HG02678 (cell line): ENCODE data around the gene KCNQ1.

Experiments
- ATAC-seq: cut with Tn5 transposase; IDR thresholded peaks from one replicate; pipeline ENCODE4 v1.9.1; 2021; ENCODE audit warnings: mild to moderate bottlenecking, moderate library complexity; ENCODE audit not compliant: unreplicated experiment

Gene KCNQ1

GRCh38 chr11:2507212-2507901 is 62.5 kb downstream of the KCNQ1 start:
- ATAC-seq = no peak

GRCh38 chr11:2507945-2508749 is 63.3 kb downstream of the KCNQ1 start:
- ATAC-seq = no peak

- ATAC-seq = no peak
These were observed 64.0 kb downstream of the KCNQ1 start for GRCh38 chr11:2508793-2509192.

- no peak for ATAC-seq
These were observed 64.7 kb downstream of the KCNQ1 start for GRCh38 chr11:2509481-2510001.

- no peak for ATAC-seq
These were observed 66.0 kb downstream of the KCNQ1 start for GRCh38 chr11:2510626-2511402.

GRCh38 chr11:2511421-2512369 is 66.9 kb downstream of the KCNQ1 start:
- ATAC-seq = no peak

- no peak for ATAC-seq
These were observed 67.9 kb downstream of the KCNQ1 start for GRCh38 chr11:2512431-2513407.

GRCh38 chr11:2513441-2513840 is 68.6 kb downstream of the KCNQ1 start:
- ATAC-seq = no peak

GRCh38 chr11:2515401-2516275 is 70.8 kb downstream of the KCNQ1 start:
- no peak for ATAC-seq

- no peak for ATAC-seq
These were observed 71.6 kb downstream of the KCNQ1 start for GRCh38 chr11:2516276-2517015.

- no peak for ATAC-seq
These were observed 72.2 kb downstream of the KCNQ1 start for GRCh38 chr11:2517016-2517385.

GRCh38 chr11:2517386-2518064 is 72.7 kb downstream of the KCNQ1 start:
- no peak for ATAC-seq

- ATAC-seq = no peak
These were observed 73.5 kb downstream of the KCNQ1 start for GRCh38 chr11:2518111-2518982.

GRCh38 chr11:2518983-2519340 is 74.2 kb downstream of the KCNQ1 start:
- no peak for ATAC-seq

- no peak for ATAC-seq
These were observed 74.7 kb downstream of the KCNQ1 start for GRCh38 chr11:2519517-2519861.
